Activated naive CD4-positive, alpha-beta T cell treated with anti-CD3 and anti-CD28 coated beads for 36 hours (primary cell): Measurements from ENCODE around the gene MEPE. TPM values are rescaled to one million over a fixed set of nuclear protein-coding genes. Genes with fewer than 3 reads are reported as not detected.

ENCODE experiments used
- CTCF ChIA-PET: fragments of 350-600 bp; sonication (Branson Sonifier 250); formaldehyde crosslinking; loops from one replicate; lab custom pipeline; 2021; ENCODE audit warnings: antibody characterized with exemption; lab: Charles Lee
- DNase-seq: peaks from one replicate; pipeline ENCODE4 v3.0.0-alpha.2; 2020
- H3K27ac Mint-ChIP-seq: one replicate; pipeline ENCODE4 v1.8.0; 2021; ENCODE audit warnings: mild to moderate bottlenecking, mixed read lengths
- H3K27me3 Mint-ChIP-seq: one replicate; pipeline ENCODE4 v1.8.0; 2021; ENCODE audit warnings: low read depth, mixed read lengths
- H3K36me3 Mint-ChIP-seq: one replicate; pipeline ENCODE4 v1.8.0; 2021; ENCODE audit warnings: low read depth, mixed read lengths
- H3K4me1 Mint-ChIP-seq: one replicate; pipeline ENCODE4 v1.8.0; 2021; ENCODE audit warnings: low read depth, mixed read lengths
- H3K4me3 Mint-ChIP-seq: one replicate; pipeline ENCODE4 v1.8.0; 2021; ENCODE audit warnings: mild to moderate bottlenecking, moderate library complexity, mixed read lengths
- H3K9me3 Mint-ChIP-seq: one replicate; pipeline ENCODE4 v1.8.0; 2021; ENCODE audit warnings: mixed read lengths
- intact Hi-C: fragments of 100-400 bp; cut with micrococcal nuclease; formaldehyde crosslinking; loops from one replicate; pipeline ENCODE4 v1.15.1; 2023
- total RNA-seq, 2 experiments: library from RNA; stranded (reverse); gene quantifications; one replicate each; pipeline ENCODE4 v1.2.3, GENCODE V29; 2021

The MEPE gene, protein sequence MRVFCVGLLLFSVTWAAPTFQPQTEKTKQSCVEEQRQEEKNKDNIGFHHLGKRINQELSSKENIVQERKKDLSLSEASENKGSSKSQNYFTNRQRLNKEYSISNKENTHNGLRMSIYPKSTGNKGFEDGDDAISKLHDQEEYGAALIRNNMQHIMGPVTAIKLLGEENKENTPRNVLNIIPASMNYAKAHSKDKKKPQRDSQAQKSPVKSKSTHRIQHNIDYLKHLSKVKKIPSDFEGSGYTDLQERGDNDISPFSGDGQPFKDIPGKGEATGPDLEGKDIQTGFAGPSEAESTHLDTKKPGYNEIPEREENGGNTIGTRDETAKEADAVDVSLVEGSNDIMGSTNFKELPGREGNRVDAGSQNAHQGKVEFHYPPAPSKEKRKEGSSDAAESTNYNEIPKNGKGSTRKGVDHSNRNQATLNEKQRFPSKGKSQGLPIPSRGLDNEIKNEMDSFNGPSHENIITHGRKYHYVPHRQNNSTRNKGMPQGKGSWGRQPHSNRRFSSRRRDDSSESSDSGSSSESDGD
- total RNA-seq: not detected

DNA sequence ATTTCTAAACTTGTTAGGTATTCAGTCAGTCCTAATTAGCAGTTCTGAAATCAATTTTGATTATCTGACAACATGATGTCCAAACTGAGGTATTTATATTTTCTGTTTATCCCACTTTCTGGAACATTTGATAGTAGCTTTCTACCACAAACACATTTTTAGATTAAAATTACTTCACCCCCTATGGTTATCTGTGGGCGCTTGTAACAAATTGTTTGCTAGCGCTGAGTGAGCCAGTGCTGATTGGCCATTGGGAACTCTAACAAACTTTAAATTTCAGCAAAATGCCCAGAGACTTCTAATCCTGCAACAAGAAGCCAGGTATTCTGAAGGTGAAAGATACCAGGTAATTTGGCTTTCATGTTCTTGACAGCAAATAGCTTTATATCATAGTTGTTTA lies at the start of gene MEPE:
MEPE (plus strand) TSS at position 301 of the 400 bp plus-strand sequence. CDS start 1,746 bp downstream, outside the sequence.
- DNase-seq: no peak
- H3K36me3 Mint-ChIP-seq: no peaks in the 10 kb centered on the region
- H3K27ac Mint-ChIP-seq: no peak within 1 kb of the TSS
- intact Hi-C loops: no loop called here
- CTCF ChIA-PET: interaction anchor here (1.6 kb wide), 1 partner anchor 16 kb away, joined by 4 read pairs; no protein-coding TSS in a partner anchor
- H3K4me1 Mint-ChIP-seq: no peaks in the 10 kb centered on the region
- no peak within 1 kb of the TSS for H3K4me3 Mint-ChIP-seq
- H3K9me3 Mint-ChIP-seq: no peaks in the 10 kb centered on the region
- H3K27me3 Mint-ChIP-seq: peaks cover 11% of the 10 kb centered on the region

DNA sequence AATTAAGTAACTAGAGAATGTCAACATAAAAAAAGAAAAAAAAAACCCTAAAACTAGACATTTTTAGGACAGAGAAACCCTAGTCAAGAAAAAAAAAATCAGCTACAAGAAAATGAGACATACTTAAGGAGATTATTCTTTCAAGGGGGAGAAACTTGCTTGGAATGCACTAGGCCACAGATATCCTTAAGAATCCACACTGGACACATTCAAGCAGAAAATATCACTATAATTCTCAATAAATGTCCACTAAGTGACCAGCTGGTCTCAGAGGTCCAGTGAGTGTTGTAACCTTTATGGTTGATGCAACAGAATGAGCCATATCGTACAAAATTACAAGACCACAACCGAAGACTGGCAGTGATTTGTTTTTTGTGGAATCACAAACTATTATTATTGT lies 49.0 kb upstream of the MEPE start:
- Mint-ChIP-seq H3K27ac (no peak overlapping the region), H3K36me3 (no peaks in the 10 kb centered on the region), H3K4me3 (no peak overlapping the region), H3K27me3 (peaks cover 5% of the 10 kb centered on the region), H3K4me1 (no peaks in the 10 kb centered on the region), H3K9me3 (no peaks in the 10 kb centered on the region)
- intact Hi-C loops: no loop called here
- DNase-seq: no peak
- CTCF ChIA-PET: no interaction called here

DNA sequence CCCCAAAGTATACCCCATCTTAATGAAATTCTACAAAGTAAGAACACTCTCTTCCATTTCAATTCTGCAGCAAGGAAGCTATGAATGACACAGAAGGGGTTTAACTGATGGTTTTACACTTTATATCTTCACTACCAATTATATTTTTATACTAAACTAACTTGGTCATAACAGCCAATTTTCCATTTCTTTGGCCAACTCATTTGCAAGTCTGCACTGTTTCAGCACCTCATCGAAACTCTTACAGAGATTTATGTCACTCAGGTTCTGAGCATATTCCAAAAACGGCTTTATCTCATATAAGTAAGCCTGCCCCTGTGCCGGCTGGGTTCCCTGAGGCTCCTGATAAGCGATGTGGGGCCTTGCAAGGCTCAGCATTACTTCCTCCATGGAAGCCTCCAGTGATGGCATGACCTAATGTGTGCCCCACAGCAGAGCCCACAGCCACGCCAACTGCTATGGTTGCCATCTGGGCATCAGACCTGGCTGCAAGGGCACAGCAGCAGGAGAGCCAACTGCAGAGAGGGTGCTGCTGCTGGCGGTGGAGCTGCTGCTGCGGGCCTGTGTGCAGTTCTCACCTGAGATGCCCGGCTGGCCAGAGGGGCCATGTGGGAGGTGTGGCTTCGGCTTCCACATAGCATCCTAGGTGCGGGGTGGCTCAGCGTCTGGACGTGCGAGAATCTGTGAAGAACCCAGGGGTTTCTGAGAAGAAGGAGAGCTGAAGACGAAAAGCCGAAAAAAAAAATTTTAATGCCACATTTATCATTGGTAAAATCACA lies 46.8 kb upstream of the MEPE start:
- H3K27ac Mint-ChIP-seq: no peak overlapping the region
- intact Hi-C loops: no loop called here
- no peaks in the 10 kb centered on the region for H3K36me3 Mint-ChIP-seq
- no peak for DNase-seq
- no peaks in the 10 kb centered on the region for H3K9me3 Mint-ChIP-seq
- no peak overlapping the region for H3K4me3 Mint-ChIP-seq
- CTCF ChIA-PET: no interaction called here
- peaks cover 2% of the 10 kb centered on the region for H3K27me3 Mint-ChIP-seq
- H3K4me1 Mint-ChIP-seq: no peaks in the 10 kb centered on the region

DNA sequence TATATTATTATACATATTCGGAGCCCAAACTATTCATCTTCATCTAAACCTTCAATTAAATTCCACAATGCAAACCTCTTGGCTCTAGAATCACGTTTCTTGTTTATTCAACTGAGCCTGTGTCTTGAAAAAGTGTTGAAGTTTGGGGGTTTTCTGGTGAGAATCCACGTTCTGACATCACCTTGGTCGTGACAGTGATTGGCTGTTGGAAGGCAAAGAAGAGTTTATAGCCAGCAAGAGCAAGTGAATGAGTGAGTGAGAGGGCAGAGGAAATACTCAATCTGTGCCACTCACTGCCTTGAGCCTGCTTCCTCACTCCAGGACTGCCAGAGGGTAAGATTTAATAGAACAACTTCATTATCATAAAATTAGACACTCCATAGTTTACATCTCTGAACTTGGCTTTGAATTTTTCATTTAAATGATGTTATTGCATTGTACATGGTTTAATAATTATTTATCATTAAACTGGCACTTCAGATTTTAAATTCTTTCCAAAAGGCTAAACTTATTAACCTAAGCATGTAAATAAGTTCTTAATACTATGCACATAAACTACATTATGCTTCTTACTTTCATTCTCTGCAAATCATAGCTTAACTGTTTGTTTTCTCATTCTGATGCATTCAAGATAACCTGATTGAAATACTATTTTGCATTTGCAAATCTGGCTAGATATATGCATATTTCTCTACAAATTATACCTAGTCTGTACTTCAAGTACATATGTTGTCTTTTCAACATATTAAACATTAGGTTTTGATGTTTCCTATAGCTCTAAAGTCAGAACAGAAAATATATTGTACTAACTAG lies 33.3 kb upstream of the MEPE start, which contains the start of gene IBSP:
IBSP (plus strand) TSS at position 254 of the 813 bp plus-strand sequence. CDS start 2,808 bp downstream, outside the sequence.
- DNase-seq: no peak
- Mint-ChIP-seq H3K27ac (no peak within 1 kb of the TSS), H3K9me3 (no peaks in the 10 kb centered on the region), H3K27me3 (no peaks in the 10 kb centered on the region), H3K4me1 (no peaks in the 10 kb centered on the region), H3K36me3 (no peaks in the 10 kb centered on the region), H3K4me3 (no peak within 1 kb of the TSS)
- CTCF ChIA-PET: interaction anchor here (0.7 kb wide), 1 partner anchor 10 kb away, joined by 3 read pairs; no protein-coding TSS in a partner anchor
- intact Hi-C loops: no loop called here

DNA sequence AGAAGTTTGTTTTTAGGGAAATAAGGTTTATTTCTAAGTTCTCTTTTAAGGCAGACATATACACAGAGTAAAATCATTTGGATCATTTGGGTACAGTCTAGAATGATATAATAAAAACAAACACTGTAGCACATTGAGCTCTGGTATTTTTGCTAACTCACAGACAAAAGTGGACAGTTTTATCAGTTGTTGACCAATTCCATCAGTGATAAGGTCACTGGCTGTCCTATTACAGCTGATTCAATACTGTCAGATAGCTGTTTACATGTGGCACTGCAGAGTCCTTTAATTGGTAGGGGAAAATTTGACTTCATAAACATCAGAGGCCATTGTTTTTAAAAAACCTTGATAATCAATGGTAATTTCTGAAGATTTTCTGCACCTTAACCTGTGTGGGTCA lies 29.9 kb upstream of the MEPE start:
- no peaks in the 10 kb centered on the region for H3K36me3 Mint-ChIP-seq
- intact Hi-C loops: no loop called here
- H3K9me3 Mint-ChIP-seq: no peaks in the 10 kb centered on the region
- no peak for DNase-seq
- H3K4me3 Mint-ChIP-seq: no peak overlapping the region
- no peak overlapping the region for H3K27ac Mint-ChIP-seq
- no peaks in the 10 kb centered on the region for H3K4me1 Mint-ChIP-seq
- no peaks in the 10 kb centered on the region for H3K27me3 Mint-ChIP-seq
- CTCF ChIA-PET: no interaction called here

DNA sequence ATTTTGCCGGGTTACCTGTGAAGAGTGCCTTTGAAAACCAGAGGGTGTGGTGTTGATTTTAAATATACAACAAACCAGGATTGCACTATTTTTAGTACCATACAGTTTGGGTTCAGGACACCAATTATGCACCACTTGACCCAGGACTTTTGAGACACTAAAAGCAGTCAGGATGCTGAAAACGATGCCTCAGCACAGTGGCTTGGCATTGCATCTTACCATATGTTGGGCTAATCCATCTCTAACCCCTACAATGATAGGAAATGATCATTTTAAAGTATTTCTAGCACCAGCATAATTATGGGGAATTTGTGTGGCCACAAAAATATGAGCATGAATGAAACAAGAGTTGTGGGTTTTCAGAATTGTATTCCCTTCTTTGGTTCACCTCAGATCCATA lies 29.3 kb upstream of the MEPE start:
- DNase-seq: no peak
- CTCF ChIA-PET: no interaction called here
- Mint-ChIP-seq H3K4me3 (no peak overlapping the region), H3K9me3 (no peaks in the 10 kb centered on the region), H3K27me3 (no peaks in the 10 kb centered on the region), H3K36me3 (no peaks in the 10 kb centered on the region), H3K4me1 (no peaks in the 10 kb centered on the region), H3K27ac (no peak overlapping the region)
- intact Hi-C loops: no loop called here

DNA sequence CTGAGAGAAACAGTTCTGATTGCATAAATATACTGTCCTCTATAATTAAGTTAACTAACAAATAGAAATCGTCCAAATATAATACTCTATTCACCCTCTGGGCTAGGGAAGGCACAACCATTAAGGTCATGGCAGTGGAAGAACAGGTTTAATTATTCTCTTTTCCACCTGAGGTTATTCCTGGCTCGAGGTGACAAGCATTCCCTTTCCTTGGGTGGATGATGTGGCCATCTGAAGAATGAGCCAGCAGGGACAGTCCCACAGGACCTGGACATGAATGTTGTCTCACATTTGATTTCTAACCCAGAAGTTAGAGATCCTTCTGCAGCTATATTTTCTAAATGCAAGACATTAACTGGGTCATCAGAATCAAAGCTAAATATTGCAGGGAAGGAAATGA lies 27.9 kb upstream of the MEPE start:
- Mint-ChIP-seq H3K36me3 (no peaks in the 10 kb centered on the region), H3K27ac (no peak overlapping the region), H3K27me3 (no peaks in the 10 kb centered on the region), H3K4me3 (no peak overlapping the region), H3K4me1 (no peaks in the 10 kb centered on the region), H3K9me3 (no peaks in the 10 kb centered on the region)
- intact Hi-C loops: no loop called here
- no peak for DNase-seq
- CTCF ChIA-PET: no interaction called here

DNA sequence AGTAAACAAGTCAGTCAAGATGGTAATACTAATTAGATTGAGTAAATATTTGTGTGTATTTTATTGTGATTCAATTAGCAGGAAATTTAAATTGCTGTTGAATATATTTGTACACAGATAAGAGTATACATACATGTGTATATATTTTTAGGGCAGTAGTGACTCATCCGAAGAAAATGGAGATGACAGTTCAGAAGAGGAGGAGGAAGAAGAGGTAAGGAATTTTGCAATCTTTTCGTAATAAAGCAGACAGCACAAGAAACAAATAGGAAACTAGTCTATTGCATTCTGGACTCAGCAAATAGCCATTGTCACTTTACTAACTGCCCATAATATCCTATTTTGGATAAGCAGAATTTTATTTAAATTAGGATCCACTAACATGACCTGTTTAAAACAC lies 26.8 kb upstream of the MEPE start:
- no peak overlapping the region for H3K27ac Mint-ChIP-seq
- intact Hi-C loops: no loop called here
- no peak overlapping the region for H3K4me3 Mint-ChIP-seq
- H3K36me3 Mint-ChIP-seq: no peaks in the 10 kb centered on the region
- H3K9me3 Mint-ChIP-seq: no peaks in the 10 kb centered on the region
- no peaks in the 10 kb centered on the region for H3K27me3 Mint-ChIP-seq
- CTCF ChIA-PET: no interaction called here
- no peak for DNase-seq
- no peaks in the 10 kb centered on the region for H3K4me1 Mint-ChIP-seq

DNA sequence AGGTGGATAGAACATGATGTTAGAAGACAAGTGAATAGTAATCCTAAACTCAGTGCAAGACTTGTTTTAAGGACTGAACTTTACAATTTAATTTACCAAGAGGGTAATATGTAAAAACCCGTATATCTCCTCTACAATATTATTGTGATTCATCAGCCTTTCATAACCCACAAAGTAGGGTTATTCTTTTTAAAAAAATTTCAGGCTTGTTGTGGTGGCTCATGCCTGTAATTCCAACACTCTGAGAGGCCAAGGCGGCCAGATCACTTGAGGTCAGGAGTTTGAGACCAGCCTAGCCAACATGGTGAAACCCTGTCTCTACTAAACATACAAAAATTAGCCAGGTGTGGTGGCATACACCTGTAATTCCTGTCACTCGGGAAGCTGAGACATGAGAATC lies 26.2 kb upstream of the MEPE start:
- H3K9me3 Mint-ChIP-seq: no peaks in the 10 kb centered on the region
- H3K4me1 Mint-ChIP-seq: no peaks in the 10 kb centered on the region
- H3K36me3 Mint-ChIP-seq: no peaks in the 10 kb centered on the region
- CTCF ChIA-PET: no interaction called here
- H3K27ac Mint-ChIP-seq: no peak overlapping the region
- H3K4me3 Mint-ChIP-seq: no peak overlapping the region
- DNase-seq: no peak
- intact Hi-C loops: no loop called here
- no peaks in the 10 kb centered on the region for H3K27me3 Mint-ChIP-seq

DNA sequence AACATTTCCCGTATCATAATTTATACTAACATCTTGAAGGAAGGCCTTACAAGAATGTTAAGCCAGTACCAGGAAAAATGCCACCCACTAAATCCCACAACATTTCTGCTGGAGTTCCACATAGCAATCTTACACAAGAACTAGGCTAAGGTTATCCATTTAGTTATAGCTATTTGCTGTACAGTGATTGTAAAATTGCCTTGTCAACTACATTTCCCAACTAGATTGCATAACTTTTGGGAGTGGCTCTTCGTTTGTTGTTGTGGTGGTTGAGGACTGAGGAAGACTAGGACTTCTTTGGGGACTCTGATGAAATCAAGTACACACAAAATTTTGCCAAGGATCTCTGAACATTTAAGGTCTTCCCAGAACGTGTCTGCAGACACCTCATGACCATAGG lies 25.4 kb upstream of the MEPE start:
- intact Hi-C loops: no loop called here
- no peak for DNase-seq
- CTCF ChIA-PET: interaction anchor here (0.6 to 0.7 kb wide), 2 partner anchors 36 to 61 kb away, joined by 3 to 4 read pairs; no protein-coding TSS in a partner anchor
- no peak overlapping the region for H3K27ac Mint-ChIP-seq
- no peaks in the 10 kb centered on the region for H3K4me1 Mint-ChIP-seq
- H3K9me3 Mint-ChIP-seq: no peaks in the 10 kb centered on the region
- H3K36me3 Mint-ChIP-seq: no peaks in the 10 kb centered on the region
- H3K4me3 Mint-ChIP-seq: no peak overlapping the region
- H3K27me3 Mint-ChIP-seq: no peaks in the 10 kb centered on the region

DNA sequence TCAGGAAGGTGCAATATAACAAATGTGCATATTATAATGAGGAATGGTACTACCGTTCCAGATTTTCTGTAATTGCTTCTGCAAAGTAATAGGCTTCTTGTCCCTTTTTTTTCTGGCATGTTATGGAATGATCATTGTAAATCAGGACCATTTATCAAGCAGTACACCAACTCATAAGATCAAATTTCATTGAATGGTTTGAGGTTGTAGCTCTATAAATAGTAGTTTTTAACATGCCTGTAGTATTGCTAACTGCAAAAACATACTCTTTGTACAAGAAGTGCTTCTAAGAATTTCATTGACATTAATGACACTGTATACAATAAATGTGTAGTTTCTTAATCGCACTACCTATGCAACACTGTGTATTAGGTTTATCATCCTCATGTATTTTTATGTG lies 20.8 kb upstream of the MEPE start:
- Mint-ChIP-seq H3K4me1 (no peaks in the 10 kb centered on the region), H3K27me3 (peaks cover 7% of the 10 kb centered on the region), H3K27ac (no peak overlapping the region), H3K4me3 (no peak overlapping the region), H3K9me3 (no peaks in the 10 kb centered on the region), H3K36me3 (no peaks in the 10 kb centered on the region)
- CTCF ChIA-PET: no interaction called here
- intact Hi-C loops: no loop called here
- DNase-seq: no peak
